Measurements from ENCODE around the gene NRXN3.

Gene NRXN3

GRCh38 chr14:78951602-78952001 is 781.4 kb downstream of the NRXN3 start:
- TF ChIP-seq Cebpa-rat (IDR thresholded peaks at IDR 0.05) = no peak
- H4K20me1 ChIP-seq = no peaks in the 10 kb centered on the region
- no peak overlapping the region for H3K4me2 ChIP-seq
- peaks cover 0 to 8% (median 0%) of the 10 kb centered on the region in 10 experiments; a peak in 4 of 20 replicates for H3K4me1 ChIP-seq
- H3K36me3 ChIP-seq = no peaks in the 10 kb centered on the region
- no peaks in the 10 kb centered on the region for H3K9me3 ChIP-seq (replicated peaks in 1 of 11)
- H3K9ac ChIP-seq = no peak overlapping the region
- H3K27me3 ChIP-seq = no peaks in the 10 kb centered on the region
- H3K27ac ChIP-seq = no peak overlapping the region
- H3K4me3 ChIP-seq = no peak overlapping the region

- H3K27me3 ChIP-seq = no peaks in the 10 kb centered on the region
- no peaks in the 10 kb centered on the region for H3K4me1 ChIP-seq
- TF ChIP-seq Cebpa-rat (IDR thresholded peaks at IDR 0.05) = no peak
- H3K4me3 ChIP-seq = no peak overlapping the region
- H4K20me1 ChIP-seq = no peaks in the 10 kb centered on the region
- no peak overlapping the region for H3K27ac ChIP-seq
- no peak overlapping the region for H3K4me2 ChIP-seq
- no peaks in the 10 kb centered on the region for H3K36me3 ChIP-seq
- no peaks in the 10 kb centered on the region for H3K9me3 ChIP-seq (replicated peaks in 1 of 11)
- no peak overlapping the region for H3K9ac ChIP-seq
These were observed 789.6 kb downstream of the NRXN3 start for GRCh38 chr14:78959674-78960264.

GRCh38 chr14:78967111-78967809 is 797.1 kb downstream of the NRXN3 start:
- no peak for TF ChIP-seq Cebpa-rat (IDR thresholded peaks at IDR 0.05)
- no peaks in the 10 kb centered on the region for H3K36me3 ChIP-seq
- no peak overlapping the region for H3K27ac ChIP-seq
- H3K9ac ChIP-seq = no peak overlapping the region
- no peak overlapping the region for H3K4me2 ChIP-seq
- H3K27me3 ChIP-seq = no peaks in the 10 kb centered on the region
- no peaks in the 10 kb centered on the region for H4K20me1 ChIP-seq
- no peak overlapping the region for H3K4me3 ChIP-seq
- no peaks in the 10 kb centered on the region for H3K9me3 ChIP-seq (replicated peaks in 1 of 11)
- H3K4me1 ChIP-seq = peaks cover 0 to 6% (median 0%) of the 10 kb centered on the region in 10 experiments; a peak in 2 of 20 replicates

DNA sequence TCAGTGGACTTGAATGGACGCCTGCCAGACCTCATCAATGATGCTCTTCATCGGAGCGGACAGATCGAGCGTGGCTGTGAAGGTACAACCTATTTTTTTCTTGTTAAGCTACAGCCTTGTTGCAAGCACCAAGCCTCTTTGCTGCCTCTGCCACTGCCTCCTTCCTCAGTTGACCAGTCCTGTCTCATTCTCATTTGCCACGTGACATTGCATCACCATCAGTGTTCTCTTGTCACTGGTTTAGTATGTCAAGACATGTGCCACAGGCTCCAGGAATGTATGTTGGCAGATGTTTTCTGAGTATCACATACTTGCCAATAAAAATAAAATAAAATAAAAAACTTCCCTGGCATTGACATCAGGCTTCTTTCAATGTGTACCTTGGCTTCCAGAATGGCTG is 798.1 kb downstream of the NRXN3 start:
- Histone ChIP-seq H3K4me3 (no peak overlapping the region), H4K20me1 (no peaks in the 10 kb centered on the region), H3K27me3 (no peaks in the 10 kb centered on the region), H3K27ac (no peak overlapping the region), H3K9ac (no peak overlapping the region), H3K4me1 (peaks cover 0 to 6% (median 0%) of the 10 kb centered on the region in 10 experiments; a peak in 2 of 20 replicates), H3K4me2 (no peak overlapping the region), H3K9me3 (replicated peaks in 1 of 11) (no peaks in the 10 kb centered on the region), H3K36me3 (no peaks in the 10 kb centered on the region)
- TF ChIP-seq Cebpa-rat (IDR thresholded peaks at IDR 0.05) = no peak

DNA sequence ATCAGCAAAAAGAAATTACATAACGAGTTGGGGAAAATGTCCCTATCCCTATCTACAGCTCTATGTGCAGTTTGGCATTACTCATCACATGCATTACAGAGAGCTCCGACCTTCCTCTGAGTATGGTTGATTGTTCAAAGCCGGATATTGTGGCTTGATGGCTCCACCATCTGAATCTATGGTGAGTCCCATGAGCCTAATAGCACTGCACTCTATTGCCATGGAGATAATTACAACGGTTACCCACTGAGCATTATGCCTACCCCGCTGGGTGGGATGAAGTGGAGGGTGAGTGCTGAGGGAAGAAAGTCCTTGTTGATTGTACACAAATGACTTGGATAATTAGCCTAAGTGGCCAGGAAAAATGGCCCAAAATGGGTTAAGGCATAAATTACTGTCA is 800.5 kb downstream of the NRXN3 start:
- peaks cover 0 to 6% (median 0%) of the 10 kb centered on the region in 10 experiments; a peak in 2 of 20 replicates for H3K4me1 ChIP-seq
- H3K27me3 ChIP-seq = no peaks in the 10 kb centered on the region
- H3K9me3 ChIP-seq (replicated peaks in 1 of 11) = no peaks in the 10 kb centered on the region
- H3K4me2 ChIP-seq = peak overlapping the region in 2 of 11 experiments; percentile 23 to 33; a peak in 3 of 22 replicates
- no peak overlapping the region for H3K4me3 ChIP-seq
- no peak overlapping the region for H3K27ac ChIP-seq
- no peaks in the 10 kb centered on the region for H4K20me1 ChIP-seq
- no peak overlapping the region for H3K9ac ChIP-seq
- no peak for TF ChIP-seq Cebpa-rat (IDR thresholded peaks at IDR 0.05)
- no peaks in the 10 kb centered on the region for H3K36me3 ChIP-seq

- no peaks in the 10 kb centered on the region for H4K20me1 ChIP-seq
- no peaks in the 10 kb centered on the region for H3K9me3 ChIP-seq (replicated peaks in 1 of 11)
- H3K4me1 ChIP-seq = peaks cover 0 to 6% (median 0%) of the 10 kb centered on the region in 10 experiments; a peak in 2 of 20 replicates
- no peak overlapping the region for H3K27ac ChIP-seq
- no peaks in the 10 kb centered on the region for H3K36me3 ChIP-seq
- H3K4me2 ChIP-seq = no peak overlapping the region
- no peak for TF ChIP-seq Cebpa-rat (IDR thresholded peaks at IDR 0.05)
- H3K27me3 ChIP-seq = no peaks in the 10 kb centered on the region
- no peak overlapping the region for H3K9ac ChIP-seq
- H3K4me3 ChIP-seq = no peak overlapping the region
These were observed 802.3 kb downstream of the NRXN3 start for GRCh38 chr14:78972440-78972839.

DNA sequence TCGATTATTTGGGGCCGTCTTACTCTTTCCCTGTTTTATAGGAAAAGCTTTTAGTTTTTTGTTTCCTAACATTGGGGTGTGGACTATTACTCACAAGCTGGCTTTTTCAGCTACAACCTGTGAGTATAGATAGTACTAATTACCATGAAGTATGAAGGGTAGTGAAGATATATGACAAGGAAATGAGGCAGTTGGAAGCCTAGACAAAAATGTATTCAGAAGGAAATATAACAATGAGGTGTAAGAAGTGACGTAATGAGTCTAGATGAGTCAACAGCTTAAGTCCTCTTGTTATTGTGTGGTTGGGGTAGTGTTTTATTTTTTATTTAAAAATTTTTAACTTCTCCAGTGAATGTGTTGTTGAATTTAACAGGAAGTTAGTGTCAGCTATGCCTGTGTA is 804.5 kb downstream of the NRXN3 start:
- Histone ChIP-seq H3K9me3 (replicated peaks in 1 of 11) (peaks cover 0 to 6% (median 3%) of the 10 kb centered on the region in 11 experiments; a peak in 7 of 22 replicates), H3K36me3 (no peaks in the 10 kb centered on the region), H3K27me3 (no peaks in the 10 kb centered on the region), H3K4me2 (no peak overlapping the region), H3K4me3 (no peak overlapping the region), H3K27ac (no peak overlapping the region), H3K9ac (no peak overlapping the region), H3K4me1 (peaks cover 0 to 6% (median 0%) of the 10 kb centered on the region in 10 experiments; a peak in 2 of 20 replicates), H4K20me1 (no peaks in the 10 kb centered on the region)
- no peak for TF ChIP-seq Cebpa-rat (IDR thresholded peaks at IDR 0.05)

GRCh38 chr14:78975734-78976133 is 805.6 kb downstream of the NRXN3 start:
- H3K27me3 ChIP-seq = no peaks in the 10 kb centered on the region
- no peak for TF ChIP-seq Cebpa-rat (IDR thresholded peaks at IDR 0.05)
- H3K4me2 ChIP-seq = no peak overlapping the region
- H3K36me3 ChIP-seq = no peaks in the 10 kb centered on the region
- H3K27ac ChIP-seq = no peak overlapping the region
- no peak overlapping the region for H3K9ac ChIP-seq
- peaks cover 0 to 11% (median 7%) of the 10 kb centered on the region in 11 experiments; a peak in 8 of 22 replicates for H3K9me3 ChIP-seq (replicated peaks in 1 of 11)
- no peak overlapping the region for H3K4me3 ChIP-seq
- no peaks in the 10 kb centered on the region for H4K20me1 ChIP-seq
- H3K4me1 ChIP-seq = 0 out of 20 replicates have a peak, but pooled peaks cover 0 to under 1% (median 0%) of the 10 kb centered on the region in 10 experiments

DNA sequence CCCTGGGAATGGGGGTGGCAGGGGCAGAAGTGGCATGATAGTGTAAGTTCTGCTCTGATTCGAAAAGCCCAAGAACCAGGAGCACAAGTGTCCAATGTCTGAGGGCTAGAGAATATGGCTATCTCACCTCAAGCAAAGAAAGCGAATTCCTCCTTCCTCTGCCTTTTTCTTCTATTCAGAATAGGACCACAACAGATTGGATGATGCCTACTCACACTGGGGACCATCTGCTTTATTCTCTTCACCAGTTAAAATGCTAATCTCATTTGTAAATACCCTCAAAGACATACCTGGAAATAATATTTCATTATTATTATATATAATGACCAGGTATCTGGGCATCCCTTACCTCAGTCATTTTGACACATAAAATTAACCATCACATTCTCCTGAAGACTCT is 808.7 kb downstream of the NRXN3 start:
- no peaks in the 10 kb centered on the region for H3K36me3 ChIP-seq
- no peaks in the 10 kb centered on the region for H3K27me3 ChIP-seq
- TF ChIP-seq Cebpa-rat (IDR thresholded peaks at IDR 0.05) = no peak
- no peak overlapping the region for H3K9ac ChIP-seq
- H4K20me1 ChIP-seq = no peaks in the 10 kb centered on the region
- H3K27ac ChIP-seq = no peak overlapping the region
- no peak overlapping the region for H3K4me2 ChIP-seq
- H3K9me3 ChIP-seq (replicated peaks in 1 of 11) = peaks cover 0 to 11% (median 7%) of the 10 kb centered on the region in 11 experiments; a peak in 8 of 22 replicates
- no peaks in the 10 kb centered on the region for H3K4me1 ChIP-seq
- no peak overlapping the region for H3K4me3 ChIP-seq

Measured in BLaER1 treated with 17β-estradiol and CSF1 and Interleukin-3, amounts not matched to agents 10 nM and 100 nM (cell line).